GM12878 (cell line): ENCODE results near the gene ATXN1. TPM values are rescaled to one million over a fixed set of nuclear protein-coding genes. Genes with fewer than 3 reads are reported as not detected.

ENCODE experiments used
- BCL11A ChIP-seq: IDR thresholded peaks from 2 replicates; pipeline ENCODE4 v1.6.1; 2011; ENCODE audit warnings: low read depth, low read length
- CBFB ChIP-seq: IDR thresholded peaks from 2 replicates; pipeline ENCODE4 v1.6.1; 2016; ENCODE audit warnings: antibody characterized with exemption, low read depth
- CHD1 ChIP-seq: IDR thresholded peaks from 2 replicates; pipeline ENCODE4 v1.6.1; 2012; ENCODE audit warnings: low read depth, low read length, improper control_type of control experiment
- POLR2AphosphoS5 ChIP-seq: IDR thresholded peaks from 2 replicates; pipeline ENCODE4 v1.6.1; 2011; ENCODE audit warnings: mild to moderate bottlenecking, low read length, inconsistent platforms
- POU2F2 ChIP-seq: IDR thresholded peaks from 3 replicates; pipeline ENCODE4 v1.6.1; 2011; ENCODE audit warnings: low read depth, mild to moderate bottlenecking, low read length, borderline replicate concordance
- TAF1 ChIP-seq: IDR thresholded peaks from 2 replicates; pipeline ENCODE4 v1.6.1; 2011; ENCODE audit warnings: mild to moderate bottlenecking, low read depth, low read length, borderline replicate concordance
- ZNF274 ChIP-seq: IDR thresholded peaks from one replicate; pipeline ENCODE4 v1.8.0; 2011; ENCODE audit not compliant: insufficient read length, insufficient read depth
- polyA plus RNA-seq, 11 experiments: library from polyadenylated mRNA; depleted of rRNA in 4 of 11; unstranded in 6 of 11; stranded (reverse) in 5 of 11; fragments of >200 nt; fragmentation: Nextera tagmentation in 4 of 11; fragmentation: Illumina TruSeq in 1 of 11; extraction: Ambion mirVana in 4 of 11; extraction: Trizol in 1 of 11; gene quantifications; 1 replicate in 1 of 11; 2 replicates in 10 of 11; pipeline versions ENCODE4 v1.2.1 to v1.2.3, GENCODE V29; 2011 to 2016; ENCODE audit warnings: inconsistent platforms in 2 of 11, missing spikeins in 2 of 11, low read depth in 1 of 11
- total RNA-seq, 4 experiments: library from RNA; depleted of rRNA in 3 of 4; stranded (reverse); fragments of >200 nt in 3 of 4; fragmentation: Illumina TruSeq in 1 of 4; extraction: Trizol in 1 of 4; gene quantifications; 2 replicates each; pipeline versions ENCODE4 v1.2.1 to v1.2.3, GENCODE V29; 2013 to 2021
- TF ChIP-seq, protein P1 (sequence below): fragments of 450-650 bp; IDR thresholded peaks from 2 replicates; pipeline ENCODE4 v1.6.1; 2017; ENCODE audit warnings: borderline replicate concordance
- TF ChIP-seq, protein P2 (sequence below): fragments of 450-650 bp; formaldehyde crosslinking; IDR thresholded peaks from 2 replicates; pipeline ENCODE4 v1.5.0; 2022; ENCODE audit warnings: mild to moderate bottlenecking, missing genetic modification characterization
- TF ChIP-seq, protein P3 (sequence below): fragments of 450-650 bp; IDR thresholded peaks from 2 replicates; pipeline ENCODE4 v1.6.1; 2017; ENCODE audit warnings: mild to moderate bottlenecking, moderate library complexity
- TF ChIP-seq, protein P4 (sequence below): fragments of 450-650 bp; conservative IDR thresholded peaks from 2 replicates; pipeline ENCODE4 v1.6.1; 2017; ENCODE audit warnings: mild to moderate bottlenecking, moderate library complexity
- TF ChIP-seq, protein P5 (sequence below): fragments of 450-650 bp; IDR thresholded peaks from 2 replicates; pipeline ENCODE4 v1.6.1; 2016; ENCODE audit warnings: mild to moderate bottlenecking, moderate library complexity, borderline replicate concordance

Gene ATXN1
- total and polyA plus RNA-seq, 10 of the 15 experiments (the other 5 are each of a cell fraction or from before 2014, with no cell fraction given) = 12.2 to 51.2 (median 20.5) TPM

DNA sequence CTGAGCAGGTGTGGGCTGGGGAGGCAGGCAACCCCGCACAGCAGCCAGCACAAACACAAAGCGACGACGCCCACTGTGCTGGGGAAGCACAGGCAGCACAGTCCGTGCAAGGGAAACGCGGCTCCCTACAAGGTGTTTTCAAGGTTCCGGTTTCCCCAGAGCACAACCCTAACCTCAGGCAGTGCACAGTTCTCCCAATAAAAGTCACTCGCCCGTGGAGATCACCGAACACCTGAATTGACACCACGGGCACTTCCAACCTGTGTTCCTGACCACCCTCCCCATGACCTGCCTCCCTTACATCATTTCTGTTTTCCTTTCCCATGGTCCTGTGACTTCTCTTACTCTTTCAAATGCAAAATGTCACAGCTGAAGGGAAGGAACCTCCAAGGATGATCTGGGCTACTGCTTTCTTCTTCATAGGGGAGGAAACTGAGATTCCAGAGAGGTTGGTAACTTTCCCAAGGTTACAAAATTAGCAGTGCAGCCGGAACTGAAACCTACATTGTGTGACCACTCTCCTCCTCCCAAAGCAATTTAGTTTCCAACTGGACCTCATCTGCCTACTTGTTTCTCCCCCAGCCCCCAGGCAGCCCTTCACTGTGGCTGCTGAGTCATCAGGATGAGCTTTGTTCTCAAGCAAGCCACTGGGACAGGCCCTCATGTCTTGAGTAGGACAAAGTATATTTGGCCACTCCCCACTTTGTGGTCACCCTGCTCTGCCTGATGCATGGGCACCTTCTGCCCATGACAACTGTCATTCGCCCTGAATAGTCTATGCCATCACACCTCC is 125.3 kb downstream of the ATXN1 start (continued):
- peak; percentile 61 for TF ChIP-seq BCL11A
- peak; percentile 55; the same call in 1 of the 2 replicates for TF ChIP-seq POLR2AphosphoS5
- no peak for TF ChIP-seq ZNF274
- no peak for TF ChIP-seq TAF1
- TF ChIP-seq, protein P1, sequence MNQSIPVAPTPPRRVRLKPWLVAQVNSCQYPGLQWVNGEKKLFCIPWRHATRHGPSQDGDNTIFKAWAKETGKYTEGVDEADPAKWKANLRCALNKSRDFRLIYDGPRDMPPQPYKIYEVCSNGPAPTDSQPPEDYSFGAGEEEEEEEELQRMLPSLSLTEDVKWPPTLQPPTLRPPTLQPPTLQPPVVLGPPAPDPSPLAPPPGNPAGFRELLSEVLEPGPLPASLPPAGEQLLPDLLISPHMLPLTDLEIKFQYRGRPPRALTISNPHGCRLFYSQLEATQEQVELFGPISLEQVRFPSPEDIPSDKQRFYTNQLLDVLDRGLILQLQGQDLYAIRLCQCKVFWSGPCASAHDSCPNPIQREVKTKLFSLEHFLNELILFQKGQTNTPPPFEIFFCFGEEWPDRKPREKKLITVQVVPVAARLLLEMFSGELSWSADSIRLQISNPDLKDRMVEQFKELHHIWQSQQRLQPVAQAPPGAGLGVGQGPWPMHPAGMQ = no peak
- TF ChIP-seq, protein P2, sequence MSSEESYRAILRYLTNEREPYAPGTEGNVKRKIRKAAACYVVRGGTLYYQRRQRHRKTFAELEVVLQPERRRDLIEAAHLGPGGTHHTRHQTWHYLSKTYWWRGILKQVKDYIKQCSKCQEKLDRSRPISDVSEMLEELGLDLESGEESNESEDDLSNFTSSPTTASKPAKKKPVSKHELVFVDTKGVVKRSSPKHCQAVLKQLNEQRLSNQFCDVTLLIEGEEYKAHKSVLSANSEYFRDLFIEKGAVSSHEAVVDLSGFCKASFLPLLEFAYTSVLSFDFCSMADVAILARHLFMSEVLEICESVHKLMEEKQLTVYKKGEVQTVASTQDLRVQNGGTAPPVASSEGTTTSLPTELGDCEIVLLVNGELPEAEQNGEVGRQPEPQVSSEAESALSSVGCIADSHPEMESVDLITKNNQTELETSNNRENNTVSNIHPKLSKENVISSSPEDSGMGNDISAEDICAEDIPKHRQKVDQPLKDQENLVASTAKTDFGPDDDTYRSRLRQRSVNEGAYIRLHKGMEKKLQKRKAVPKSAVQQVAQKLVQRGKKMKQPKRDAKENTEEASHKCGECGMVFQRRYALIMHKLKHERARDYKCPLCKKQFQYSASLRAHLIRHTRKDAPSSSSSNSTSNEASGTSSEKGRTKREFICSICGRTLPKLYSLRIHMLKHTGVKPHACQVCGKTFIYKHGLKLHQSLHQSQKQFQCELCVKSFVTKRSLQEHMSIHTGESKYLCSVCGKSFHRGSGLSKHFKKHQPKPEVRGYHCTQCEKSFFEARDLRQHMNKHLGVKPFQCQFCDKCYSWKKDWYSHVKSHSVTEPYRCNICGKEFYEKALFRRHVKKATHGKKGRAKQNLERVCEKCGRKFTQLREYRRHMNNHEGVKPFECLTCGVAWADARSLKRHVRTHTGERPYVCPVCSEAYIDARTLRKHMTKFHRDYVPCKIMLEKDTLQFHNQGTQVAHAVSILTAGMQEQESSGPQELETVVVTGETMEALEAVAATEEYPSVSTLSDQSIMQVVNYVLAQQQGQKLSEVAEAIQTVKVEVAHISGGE = no peak
- no peak for TF ChIP-seq CHD1
- TF ChIP-seq, protein P3, sequence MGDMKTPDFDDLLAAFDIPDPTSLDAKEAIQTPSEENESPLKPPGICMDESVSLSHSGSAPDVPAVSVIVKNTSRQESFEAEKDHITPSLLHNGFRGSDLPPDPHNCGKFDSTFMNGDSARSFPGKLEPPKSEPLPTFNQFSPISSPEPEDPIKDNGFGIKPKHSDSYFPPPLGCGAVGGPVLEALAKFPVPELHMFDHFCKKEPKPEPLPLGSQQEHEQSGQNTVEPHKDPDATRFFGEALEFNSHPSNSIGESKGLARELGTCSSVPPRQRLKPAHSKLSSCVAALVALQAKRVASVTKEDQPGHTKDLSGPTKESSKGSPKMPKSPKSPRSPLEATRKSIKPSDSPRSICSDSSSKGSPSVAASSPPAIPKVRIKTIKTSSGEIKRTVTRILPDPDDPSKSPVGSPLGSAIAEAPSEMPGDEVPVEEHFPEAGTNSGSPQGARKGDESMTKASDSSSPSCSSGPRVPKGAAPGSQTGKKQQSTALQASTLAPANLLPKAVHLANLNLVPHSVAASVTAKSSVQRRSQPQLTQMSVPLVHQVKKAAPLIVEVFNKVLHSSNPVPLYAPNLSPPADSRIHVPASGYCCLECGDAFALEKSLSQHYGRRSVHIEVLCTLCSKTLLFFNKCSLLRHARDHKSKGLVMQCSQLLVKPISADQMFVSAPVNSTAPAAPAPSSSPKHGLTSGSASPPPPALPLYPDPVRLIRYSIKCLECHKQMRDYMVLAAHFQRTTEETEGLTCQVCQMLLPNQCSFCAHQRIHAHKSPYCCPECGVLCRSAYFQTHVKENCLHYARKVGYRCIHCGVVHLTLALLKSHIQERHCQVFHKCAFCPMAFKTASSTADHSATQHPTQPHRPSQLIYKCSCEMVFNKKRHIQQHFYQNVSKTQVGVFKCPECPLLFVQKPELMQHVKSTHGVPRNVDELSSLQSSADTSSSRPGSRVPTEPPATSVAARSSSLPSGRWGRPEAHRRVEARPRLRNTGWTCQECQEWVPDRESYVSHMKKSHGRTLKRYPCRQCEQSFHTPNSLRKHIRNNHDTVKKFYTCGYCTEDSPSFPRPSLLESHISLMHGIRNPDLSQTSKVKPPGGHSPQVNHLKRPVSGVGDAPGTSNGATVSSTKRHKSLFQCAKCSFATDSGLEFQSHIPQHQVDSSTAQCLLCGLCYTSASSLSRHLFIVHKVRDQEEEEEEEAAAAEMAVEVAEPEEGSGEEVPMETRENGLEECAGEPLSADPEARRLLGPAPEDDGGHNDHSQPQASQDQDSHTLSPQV = no peak
- TF ChIP-seq POU2F2 = no peak
- peak; percentile 42; the same call in 1 of the 2 replicates for TF ChIP-seq CBFB
- TF ChIP-seq, protein P4, sequence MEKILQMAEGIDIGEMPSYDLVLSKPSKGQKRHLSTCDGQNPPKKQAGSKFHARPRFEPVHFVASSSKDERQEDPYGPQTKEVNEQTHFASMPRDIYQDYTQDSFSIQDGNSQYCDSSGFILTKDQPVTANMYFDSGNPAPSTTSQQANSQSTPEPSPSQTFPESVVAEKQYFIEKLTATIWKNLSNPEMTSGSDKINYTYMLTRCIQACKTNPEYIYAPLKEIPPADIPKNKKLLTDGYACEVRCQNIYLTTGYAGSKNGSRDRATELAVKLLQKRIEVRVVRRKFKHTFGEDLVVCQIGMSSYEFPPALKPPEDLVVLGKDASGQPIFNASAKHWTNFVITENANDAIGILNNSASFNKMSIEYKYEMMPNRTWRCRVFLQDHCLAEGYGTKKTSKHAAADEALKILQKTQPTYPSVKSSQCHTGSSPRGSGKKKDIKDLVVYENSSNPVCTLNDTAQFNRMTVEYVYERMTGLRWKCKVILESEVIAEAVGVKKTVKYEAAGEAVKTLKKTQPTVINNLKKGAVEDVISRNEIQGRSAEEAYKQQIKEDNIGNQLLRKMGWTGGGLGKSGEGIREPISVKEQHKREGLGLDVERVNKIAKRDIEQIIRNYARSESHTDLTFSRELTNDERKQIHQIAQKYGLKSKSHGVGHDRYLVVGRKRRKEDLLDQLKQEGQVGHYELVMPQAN = no peak
- TF ChIP-seq, protein P5, sequence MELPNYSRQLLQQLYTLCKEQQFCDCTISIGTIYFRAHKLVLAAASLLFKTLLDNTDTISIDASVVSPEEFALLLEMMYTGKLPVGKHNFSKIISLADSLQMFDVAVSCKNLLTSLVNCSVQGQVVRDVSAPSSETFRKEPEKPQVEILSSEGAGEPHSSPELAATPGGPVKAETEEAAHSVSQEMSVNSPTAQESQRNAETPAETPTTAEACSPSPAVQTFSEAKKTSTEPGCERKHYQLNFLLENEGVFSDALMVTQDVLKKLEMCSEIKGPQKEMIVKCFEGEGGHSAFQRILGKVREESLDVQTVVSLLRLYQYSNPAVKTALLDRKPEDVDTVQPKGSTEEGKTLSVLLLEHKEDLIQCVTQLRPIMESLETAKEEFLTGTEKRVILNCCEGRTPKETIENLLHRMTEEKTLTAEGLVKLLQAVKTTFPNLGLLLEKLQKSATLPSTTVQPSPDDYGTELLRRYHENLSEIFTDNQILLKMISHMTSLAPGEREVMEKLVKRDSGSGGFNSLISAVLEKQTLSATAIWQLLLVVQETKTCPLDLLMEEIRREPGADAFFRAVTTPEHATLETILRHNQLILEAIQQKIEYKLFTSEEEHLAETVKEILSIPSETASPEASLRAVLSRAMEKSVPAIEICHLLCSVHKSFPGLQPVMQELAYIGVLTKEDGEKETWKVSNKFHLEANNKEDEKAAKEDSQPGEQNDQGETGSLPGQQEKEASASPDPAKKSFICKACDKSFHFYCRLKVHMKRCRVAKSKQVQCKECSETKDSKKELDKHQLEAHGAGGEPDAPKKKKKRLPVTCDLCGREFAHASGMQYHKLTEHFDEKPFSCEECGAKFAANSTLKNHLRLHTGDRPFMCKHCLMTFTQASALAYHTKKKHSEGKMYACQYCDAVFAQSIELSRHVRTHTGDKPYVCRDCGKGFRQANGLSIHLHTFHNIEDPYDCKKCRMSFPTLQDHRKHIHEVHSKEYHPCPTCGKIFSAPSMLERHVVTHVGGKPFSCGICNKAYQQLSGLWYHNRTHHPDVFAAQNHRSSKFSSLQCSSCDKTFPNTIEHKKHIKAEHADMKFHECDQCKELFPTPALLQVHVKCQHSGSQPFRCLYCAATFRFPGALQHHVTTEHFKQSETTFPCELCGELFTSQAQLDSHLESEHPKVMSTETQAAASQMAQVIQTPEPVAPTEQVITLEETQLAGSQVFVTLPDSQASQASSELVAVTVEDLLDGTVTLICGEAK = no peak
